Measurements from ENCODE around the gene CAMK2N1.

Gene CAMK2N1

GRCh38 chr1:20496241-20496661 lies 10.2 kb upstream of the CAMK2N1 start:
- peak; percentile 58 for DNase-seq

- no peak for DNase-seq
These were observed 9.7 kb upstream of the CAMK2N1 start for GRCh38 chr1:20495661-20496060.

- no peak for DNase-seq
These were observed 8.8 kb upstream of the CAMK2N1 start for GRCh38 chr1:20494609-20495311.

DNA sequence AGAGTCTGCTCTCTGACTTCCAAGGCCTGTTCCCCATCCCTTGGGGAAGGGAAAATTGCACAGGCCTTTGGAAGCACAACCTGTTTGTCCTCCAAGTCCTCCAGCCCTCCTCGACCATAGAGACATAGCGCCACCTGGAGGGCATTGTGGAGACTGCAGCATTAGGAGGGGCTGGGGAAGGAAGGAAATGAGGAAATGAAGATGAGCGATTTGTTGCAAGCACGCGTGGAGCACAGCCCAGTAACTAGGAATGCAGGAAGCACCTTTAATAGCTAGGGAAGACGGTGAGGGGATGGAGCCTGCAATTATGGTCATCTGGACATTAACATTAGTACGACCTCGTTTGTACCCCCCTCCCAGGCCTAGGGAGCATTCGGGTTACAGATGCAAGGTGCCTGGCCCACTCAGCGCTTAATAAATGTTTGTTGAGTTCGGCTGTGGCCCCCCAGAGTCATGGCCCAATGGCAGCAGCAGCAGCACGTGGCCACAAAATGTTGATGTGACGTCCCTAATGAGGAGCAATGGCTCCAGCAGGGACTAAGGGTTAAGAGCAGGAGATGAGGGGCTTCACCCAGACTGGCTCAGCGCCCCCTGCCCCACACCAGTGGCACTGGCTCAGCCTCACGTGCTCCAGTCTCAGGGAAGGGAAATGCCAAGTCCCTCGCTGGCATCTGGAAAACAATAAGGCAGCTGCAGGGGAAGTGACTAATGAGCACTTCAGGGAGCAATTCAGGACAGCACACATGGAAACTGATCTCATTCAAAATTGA lies 8.0 kb upstream of the CAMK2N1 start:
- peak; percentile 93 for DNase-seq

DNA sequence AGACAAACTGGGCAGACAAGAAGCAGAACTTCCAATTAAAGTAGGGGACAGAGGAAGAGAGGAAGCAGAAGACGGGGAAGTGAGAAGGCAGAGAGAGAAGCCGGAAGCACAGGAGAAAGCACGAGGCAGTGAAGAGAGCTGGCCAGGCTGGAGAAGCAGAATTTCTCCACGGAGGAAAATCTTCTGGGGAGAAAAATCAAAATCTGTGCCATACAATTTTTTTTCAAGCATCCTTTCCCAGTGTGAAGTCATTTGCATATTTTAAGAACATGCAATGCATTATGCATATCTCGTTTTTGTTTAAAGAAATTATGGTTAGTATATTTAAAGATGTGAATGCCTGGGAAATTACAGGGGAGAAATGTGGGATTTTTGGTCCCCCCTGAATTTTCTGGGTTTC lies 7.3 kb upstream of the CAMK2N1 start:
- DNase-seq = no peak

- DNase-seq = no peak
These were observed 6.7 kb upstream of the CAMK2N1 start for GRCh38 chr1:20492751-20493150.

- DNase-seq = no peak
These were observed 5.9 kb upstream of the CAMK2N1 start for GRCh38 chr1:20491866-20492265.

GRCh38 chr1:20491178-20491577 lies 5.2 kb upstream of the CAMK2N1 start:
- no peak for DNase-seq

- DNase-seq = no peak
These were observed 1.2 kb upstream of the CAMK2N1 start for GRCh38 chr1:20487236-20487590.

- DNase-seq = no peak
These were observed 636 bp upstream of the CAMK2N1 start for GRCh38 chr1:20486457-20487235.

GRCh38 chr1:20484519-20485462 lies 1.2 kb downstream of the CAMK2N1 start:
- DNase-seq = no peak

DNA sequence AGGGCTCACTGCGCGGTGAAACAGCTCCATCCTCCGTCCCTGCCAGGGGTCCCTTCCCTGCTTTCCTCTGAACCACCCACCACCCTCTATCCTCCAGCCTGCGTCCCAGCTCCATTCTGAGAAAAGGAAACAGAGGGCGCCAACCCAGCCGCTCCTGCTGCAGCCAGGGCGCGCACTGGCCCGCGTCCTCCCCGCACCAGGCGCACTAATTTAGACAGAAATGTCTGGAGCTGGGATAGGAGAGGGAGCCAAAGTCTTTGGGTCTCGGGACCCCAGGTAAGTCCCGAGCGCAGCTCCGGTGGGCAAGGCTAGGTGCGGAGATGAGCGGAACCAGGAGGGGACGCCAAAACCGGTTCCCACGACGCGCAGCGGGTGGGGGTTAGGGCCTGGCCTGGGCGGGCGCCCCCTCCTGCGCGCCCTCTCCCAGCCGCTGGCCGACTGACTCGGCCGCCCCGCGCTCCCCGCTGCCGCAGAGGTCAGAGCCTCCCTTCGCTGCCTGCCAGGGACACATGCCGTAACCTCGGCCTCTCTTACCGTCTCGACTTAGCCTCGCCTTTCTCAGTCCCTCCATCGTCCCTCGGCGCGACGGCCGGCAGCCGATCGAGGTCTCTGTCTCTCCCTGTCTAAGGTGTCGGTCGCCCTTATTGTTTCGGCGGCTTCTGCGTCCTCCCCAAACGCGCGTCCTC lies 2.0 kb downstream of the CAMK2N1 start:
- peak; percentile 32 for DNase-seq

GRCh38 chr1:20483098-20483832 lies 2.7 kb downstream of the CAMK2N1 start:
- no peak for DNase-seq

DNA sequence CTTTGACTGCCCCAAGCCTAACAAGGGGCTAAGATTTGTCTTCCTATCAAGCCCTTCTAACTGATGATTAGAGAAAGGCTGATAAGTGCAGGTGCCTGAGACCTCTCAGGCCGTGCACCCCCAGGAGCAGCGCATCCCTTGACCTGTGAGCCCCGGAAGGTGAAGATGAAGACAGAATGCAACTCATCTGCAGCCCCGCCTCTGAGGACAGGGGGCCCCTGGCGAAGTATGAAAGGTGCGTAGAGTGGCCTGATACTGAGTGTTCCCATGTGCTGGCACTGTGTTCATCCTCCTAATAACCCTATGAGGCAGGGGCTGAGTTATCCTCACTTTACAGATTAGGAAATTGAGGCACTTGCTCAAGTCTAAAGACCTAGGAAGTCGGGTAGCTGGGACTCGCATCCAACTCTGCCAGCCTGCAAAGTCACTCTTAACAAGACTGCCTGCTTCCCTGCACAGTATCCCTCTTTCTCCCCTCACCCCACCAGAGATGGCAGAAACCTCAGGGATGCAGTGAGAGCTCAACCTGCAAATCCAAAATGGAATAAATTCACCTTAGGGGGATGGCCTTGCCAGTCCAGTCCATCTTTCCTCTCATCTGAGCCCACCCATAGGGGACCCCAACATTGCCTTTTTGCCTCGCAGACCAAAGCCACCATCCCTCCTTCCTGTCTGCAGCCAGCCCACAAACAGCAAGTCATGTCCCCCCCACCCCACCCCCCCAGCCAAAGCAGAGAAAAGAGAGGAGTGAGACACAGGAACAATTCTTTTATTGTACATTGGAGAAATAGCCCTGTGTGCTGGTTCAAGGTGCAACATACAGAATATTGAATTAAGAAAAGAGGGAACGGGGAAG lies 4.1 kb downstream of the CAMK2N1 start:
- no peak for DNase-seq

- DNase-seq = no peak
These were observed 4.9 kb downstream of the CAMK2N1 start for GRCh38 chr1:20480951-20481617.

DNA sequence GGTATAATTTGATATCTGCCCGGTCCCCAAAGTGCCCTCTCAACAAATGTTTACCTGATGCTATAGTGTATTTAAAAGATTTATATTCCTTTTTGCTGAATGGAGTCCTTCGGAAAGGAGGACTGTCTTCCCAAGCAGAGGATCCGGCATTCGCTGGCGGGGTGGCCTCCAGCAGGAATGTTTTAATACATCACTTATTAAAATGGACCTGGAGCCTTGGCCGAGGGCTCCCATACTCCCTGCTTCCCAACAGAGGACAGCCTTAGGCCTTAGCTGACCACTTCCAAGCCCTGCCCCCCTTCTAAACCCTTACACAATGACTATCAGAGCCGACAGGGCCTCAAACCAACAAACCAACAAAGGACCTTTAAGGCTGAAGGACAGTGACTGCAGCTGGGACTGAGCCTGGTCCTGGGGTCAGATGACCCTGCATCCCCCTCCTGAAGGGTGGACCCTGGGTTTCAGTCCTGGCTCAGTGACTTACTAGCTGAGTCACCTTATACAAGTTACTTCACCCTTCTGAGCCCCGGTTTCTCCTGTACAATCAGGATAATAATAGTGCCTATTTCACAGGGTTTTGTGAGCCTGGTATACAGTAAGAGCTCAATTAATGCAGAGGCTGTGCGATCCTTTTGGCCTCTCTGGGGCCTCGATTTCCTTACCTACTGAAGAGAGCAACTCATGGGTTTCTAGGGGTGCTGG lies 5.6 kb downstream of the CAMK2N1 start:
- no peak for DNase-seq

DNA sequence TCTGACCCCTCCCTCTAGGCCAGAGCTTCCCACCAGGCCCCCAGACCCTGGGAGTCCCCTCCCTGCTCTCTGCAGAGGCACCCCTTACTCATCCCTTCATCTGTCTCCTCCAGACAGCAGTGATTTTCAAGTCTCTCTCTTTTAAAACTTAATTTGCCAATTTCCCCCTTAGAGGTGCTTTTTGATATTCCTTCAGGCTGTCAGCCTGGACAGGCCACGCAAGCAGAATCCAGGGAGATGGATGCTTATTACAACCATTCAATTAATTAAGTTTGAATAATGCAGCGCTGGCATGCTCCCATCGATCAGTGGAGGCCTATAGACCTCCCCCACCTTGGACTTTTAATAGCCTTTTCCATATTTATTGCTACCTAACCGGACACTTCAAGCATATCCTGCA lies 6.2 kb downstream of the CAMK2N1 start:
- DNase-seq = no peak

DNA sequence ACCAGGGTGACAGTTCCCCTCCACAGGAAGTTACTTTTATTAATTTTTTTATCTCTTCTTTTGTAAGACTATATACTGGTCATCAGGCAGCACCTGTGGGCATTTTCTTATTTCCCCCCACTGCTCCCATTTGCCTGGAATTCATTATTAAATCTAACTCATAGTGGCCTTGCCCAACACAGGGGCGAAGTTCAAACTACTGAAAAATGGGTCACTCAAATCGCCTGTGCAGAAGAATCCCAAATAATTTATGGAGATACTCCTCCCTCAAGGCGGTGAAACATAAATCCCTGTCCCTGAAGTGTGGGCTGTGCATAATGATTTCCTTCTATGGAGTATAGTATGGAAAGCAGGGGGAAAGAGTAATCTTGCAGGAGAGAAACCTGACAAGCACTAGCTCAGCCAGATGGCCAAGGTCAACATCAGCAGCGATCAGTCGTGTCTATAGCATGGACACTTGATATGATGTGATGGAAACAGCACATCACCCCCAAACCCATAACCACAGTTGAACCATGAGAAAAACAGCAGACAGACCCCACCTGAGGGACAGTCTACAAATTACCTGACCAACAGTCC lies 7.9 kb downstream of the CAMK2N1 start:
- no peak for DNase-seq
